22Rv1 (cell line): ENCODE results near the gene GSTA5.
"Not testable (repeated sequence)": the region's sequence is repeated elsewhere in the genome, so short reads cannot be mapped to it uniquely, and the experiment has no call there.

Source experiments
- ZFX ChIP-seq: fragments of 450-650 bp; IDR thresholded peaks from 2 replicates; pipeline ENCODE4 v1.6.1; 2017; ENCODE audit warnings: antibody characterized with exemption, borderline replicate concordance
- TF ChIP-seq, protein P1 (sequence below): fragments of 450-650 bp; IDR thresholded peaks from 2 replicates; pipeline ENCODE4 v1.5.1; 2017; ENCODE audit warnings: mild to moderate bottlenecking

- TF ChIP-seq, protein P1, sequence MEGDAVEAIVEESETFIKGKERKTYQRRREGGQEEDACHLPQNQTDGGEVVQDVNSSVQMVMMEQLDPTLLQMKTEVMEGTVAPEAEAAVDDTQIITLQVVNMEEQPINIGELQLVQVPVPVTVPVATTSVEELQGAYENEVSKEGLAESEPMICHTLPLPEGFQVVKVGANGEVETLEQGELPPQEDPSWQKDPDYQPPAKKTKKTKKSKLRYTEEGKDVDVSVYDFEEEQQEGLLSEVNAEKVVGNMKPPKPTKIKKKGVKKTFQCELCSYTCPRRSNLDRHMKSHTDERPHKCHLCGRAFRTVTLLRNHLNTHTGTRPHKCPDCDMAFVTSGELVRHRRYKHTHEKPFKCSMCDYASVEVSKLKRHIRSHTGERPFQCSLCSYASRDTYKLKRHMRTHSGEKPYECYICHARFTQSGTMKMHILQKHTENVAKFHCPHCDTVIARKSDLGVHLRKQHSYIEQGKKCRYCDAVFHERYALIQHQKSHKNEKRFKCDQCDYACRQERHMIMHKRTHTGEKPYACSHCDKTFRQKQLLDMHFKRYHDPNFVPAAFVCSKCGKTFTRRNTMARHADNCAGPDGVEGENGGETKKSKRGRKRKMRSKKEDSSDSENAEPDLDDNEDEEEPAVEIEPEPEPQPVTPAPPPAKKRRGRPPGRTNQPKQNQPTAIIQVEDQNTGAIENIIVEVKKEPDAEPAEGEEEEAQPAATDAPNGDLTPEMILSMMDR = not testable (repeated sequence)
- not testable (repeated sequence) for TF ChIP-seq ZFX
These were observed 41.3 kb downstream of the GSTA5 start for GRCh38 chr6:52799272-52799671.
